Left lung (tissue), 10 donors: Measurements from ENCODE around the gene KIF3B. TPM values are rescaled to one million over a fixed set of nuclear protein-coding genes. Genes with fewer than 3 reads are reported as not detected.
A peak's percentile ranks its signal among the peaks of the same experiment; 100 is the strongest.

Experiments
- ATAC-seq: fragments of 200-7000 bp; cut with Tn5 transposase; one replicate; pipeline ENCODE4 v1.9.1; 2020; ENCODE audit warnings: moderate library complexity
- DNase-seq, 4 donors: peaks; one replicate each; pipeline ENCODE4 v3.0.0-alpha.2; 2013 to 2020
- H3K27ac ChIP-seq, 2 donors: fragments of 200-600 bp; sonication (generic) in 1 of 2; one replicate each; pipeline versions ENCODE4 v1.5.0 to v1.8.0; 2020 to 2021
- H3K27me3 ChIP-seq, 2 donors: fragments of 200-600 bp; sonication (generic) in 1 of 2; one replicate each; pipeline versions ENCODE4 v1.5.0 to v1.8.0; 2020 to 2021
- H3K36me3 ChIP-seq, 2 donors: fragments of 200-600 bp; sonication (generic) in 1 of 2; one replicate each; pipeline versions ENCODE4 v1.5.0 to v1.8.0; 2020 to 2021
- H3K4me1 ChIP-seq, 2 donors: fragments of 200-600 bp; one replicate each; pipeline ENCODE4 v1.8.0; 2021
- H3K4me3 ChIP-seq, 2 donors: fragments of 200-600 bp; sonication (generic) in 1 of 2; one replicate each; pipeline versions ENCODE4 v1.5.0 to v1.8.0; 2020 to 2021; ENCODE audit warnings: mild to moderate bottlenecking in 1 of 2
- H3K9me3 ChIP-seq, 2 donors: fragments of 200-600 bp; sonication (generic) in 1 of 2; one replicate each; pipeline versions ENCODE4 v1.5.0 to v1.8.0; 2020 to 2021
- intact Hi-C, 2 donors: fragments of 100-400 bp; cut with DNase I; formaldehyde crosslinking; loops; one replicate each; pipeline versions ENCODE4 v1.11.2 to v1.14.2; 2022
- polyA plus RNA-seq, 6 donors: library from polyadenylated mRNA; unstranded; fragments of 120-200 nt; gene quantifications; one replicate each; pipeline ENCODE4 v1.2.1, GENCODE V29; 2013; ENCODE audit not compliant: insufficient read length in 6 of 6
- total RNA-seq, 2 donors: library from RNA; stranded (reverse); fragmentation: NEBNext Ultra II Directional; extraction: Animal tissue kit (Norgen Biotek cat#: 25700); gene quantifications; one replicate each; pipeline ENCODE4 v1.2.1, GENCODE V29; 2021
- TF ChIP-seq, protein P1 (sequence below), 2 donors: fragments of 200-600 bp; sonication (generic) in 1 of 2; IDR thresholded peaks; one replicate each; pipeline versions ENCODE4 v1.5.0 to v1.8.0; 2021; ENCODE audit warnings: antibody characterized with exemption in 2 of 2
- donor health status: DM: no; HTN: yes; CAD: no.
- donor health status: DM: no; HTN: no; CAD: no.

The KIF3B gene
- total and polyA plus RNA-seq, 8 donors: 22.9 to 34.6 (median 27.6) TPM

DNA sequence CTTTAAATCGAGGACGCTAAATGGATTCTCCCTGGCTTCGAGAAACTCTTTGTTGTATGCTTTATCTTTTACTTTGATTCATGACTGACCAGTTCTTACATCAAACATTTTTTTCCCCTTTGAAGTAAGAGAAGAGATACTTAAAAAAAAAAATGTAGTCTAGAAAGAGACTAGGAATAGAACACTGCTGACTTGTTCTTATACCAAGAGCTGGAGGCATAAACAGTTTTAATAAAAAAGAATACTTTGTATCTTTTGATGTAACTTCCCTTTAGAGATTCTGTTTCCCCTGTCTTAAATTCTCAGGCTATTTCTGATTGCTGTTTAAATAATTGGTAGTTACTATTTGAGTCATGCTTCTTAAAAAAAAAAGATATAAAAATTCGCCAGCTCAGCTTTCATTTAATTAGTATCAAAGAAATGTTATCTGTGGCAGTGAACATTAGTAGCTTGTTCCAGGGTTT is 85.5 kb downstream of the KIF3B start:
- Histone ChIP-seq H3K27ac (peak overlapping the region in 1 of 2 donors; percentile 28), H3K4me3 (no peak overlapping the region), H3K9me3 (no peaks in the 10 kb centered on the region), H3K27me3 (no peaks in the 10 kb centered on the region), H3K4me1 (peaks cover 4 to 85% of the 10 kb centered on the region in 2 donors), H3K36me3 (no peaks in the 10 kb centered on the region)
- intact Hi-C loops: no loop called here
- TF ChIP-seq, protein P1, sequence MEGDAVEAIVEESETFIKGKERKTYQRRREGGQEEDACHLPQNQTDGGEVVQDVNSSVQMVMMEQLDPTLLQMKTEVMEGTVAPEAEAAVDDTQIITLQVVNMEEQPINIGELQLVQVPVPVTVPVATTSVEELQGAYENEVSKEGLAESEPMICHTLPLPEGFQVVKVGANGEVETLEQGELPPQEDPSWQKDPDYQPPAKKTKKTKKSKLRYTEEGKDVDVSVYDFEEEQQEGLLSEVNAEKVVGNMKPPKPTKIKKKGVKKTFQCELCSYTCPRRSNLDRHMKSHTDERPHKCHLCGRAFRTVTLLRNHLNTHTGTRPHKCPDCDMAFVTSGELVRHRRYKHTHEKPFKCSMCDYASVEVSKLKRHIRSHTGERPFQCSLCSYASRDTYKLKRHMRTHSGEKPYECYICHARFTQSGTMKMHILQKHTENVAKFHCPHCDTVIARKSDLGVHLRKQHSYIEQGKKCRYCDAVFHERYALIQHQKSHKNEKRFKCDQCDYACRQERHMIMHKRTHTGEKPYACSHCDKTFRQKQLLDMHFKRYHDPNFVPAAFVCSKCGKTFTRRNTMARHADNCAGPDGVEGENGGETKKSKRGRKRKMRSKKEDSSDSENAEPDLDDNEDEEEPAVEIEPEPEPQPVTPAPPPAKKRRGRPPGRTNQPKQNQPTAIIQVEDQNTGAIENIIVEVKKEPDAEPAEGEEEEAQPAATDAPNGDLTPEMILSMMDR (IDR thresholded peaks at IDR 0.05): no peak
- no peak for ATAC-seq
- DNase-seq: no peak

DNA sequence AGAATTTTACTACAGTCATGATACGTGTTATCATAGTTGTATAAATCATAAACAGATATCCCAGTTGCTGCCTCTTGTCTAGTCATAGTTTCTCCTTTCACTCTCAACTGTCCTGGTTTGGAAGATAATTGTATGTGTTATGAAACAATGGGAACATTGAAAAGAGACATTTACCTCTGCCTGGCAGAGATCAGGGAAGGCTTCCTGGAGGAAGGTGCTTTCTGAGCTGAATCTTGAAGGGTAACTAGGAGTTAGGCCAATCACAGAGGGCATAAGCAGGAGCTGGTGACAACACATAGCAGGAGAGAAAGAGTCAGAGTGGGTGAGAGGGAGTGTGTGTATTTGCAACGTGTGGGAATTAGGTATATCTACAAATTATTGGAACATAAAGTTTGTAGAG is 86.0 kb downstream of the KIF3B start:
- H3K36me3 ChIP-seq: no peaks in the 10 kb centered on the region
- DNase-seq: no peak
- H3K27ac ChIP-seq: no peak overlapping the region
- no peaks in the 10 kb centered on the region for H3K9me3 ChIP-seq
- ATAC-seq: no peak
- peaks cover 4 to 91% of the 10 kb centered on the region in 2 donors for H3K4me1 ChIP-seq
- no peak overlapping the region for H3K4me3 ChIP-seq
- no peaks in the 10 kb centered on the region for H3K27me3 ChIP-seq
- intact Hi-C loops: no loop called here
- TF ChIP-seq, protein P1 (IDR thresholded peaks at IDR 0.05): no peak

DNA sequence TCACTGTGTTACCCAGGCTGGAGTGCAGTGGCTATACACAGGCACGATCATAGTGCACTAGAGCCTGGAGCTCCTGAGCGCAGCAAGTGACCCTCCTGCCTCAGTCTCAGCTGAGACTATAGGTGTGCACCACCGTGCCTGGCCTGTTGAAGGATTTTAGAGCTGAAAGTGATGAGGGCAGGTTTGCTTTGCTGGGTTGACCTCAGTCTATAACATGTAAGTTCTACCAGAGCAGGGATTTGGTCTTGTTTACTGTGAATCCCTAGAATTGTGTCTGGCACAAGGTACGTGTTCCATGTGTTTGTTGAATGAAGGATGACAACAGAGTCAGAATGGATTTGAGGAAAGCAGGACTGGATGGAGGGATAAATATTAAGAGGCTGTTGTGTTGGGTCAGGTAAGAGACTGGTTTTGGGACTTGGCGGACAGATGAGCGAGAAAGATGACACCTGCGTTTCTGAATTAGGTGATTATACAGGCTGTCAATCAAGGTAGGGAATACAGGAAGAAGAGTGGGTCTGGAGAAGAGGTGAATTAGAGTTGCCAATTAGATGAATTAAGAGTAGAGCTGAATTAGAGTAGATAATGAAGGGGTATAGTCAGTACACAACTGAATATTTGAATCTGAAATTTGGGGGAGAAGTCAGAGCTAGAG is 87.2 kb downstream of the KIF3B start:
- TF ChIP-seq, protein P1 (IDR thresholded peaks at IDR 0.05): no peak
- Histone ChIP-seq H3K27ac (peak overlapping the region in 1 of 2 donors; percentile 18), H3K36me3 (peaks cover 0 to 8% of the 10 kb centered on the region in 2 donors), H3K9me3 (no peaks in the 10 kb centered on the region), H3K27me3 (no peaks in the 10 kb centered on the region), H3K4me3 (no peak overlapping the region), H3K4me1 (peaks cover 4 to 93% of the 10 kb centered on the region in 2 donors)
- DNase-seq (no peak), ATAC-seq (no peak)
- intact Hi-C loops: no loop called here

DNA sequence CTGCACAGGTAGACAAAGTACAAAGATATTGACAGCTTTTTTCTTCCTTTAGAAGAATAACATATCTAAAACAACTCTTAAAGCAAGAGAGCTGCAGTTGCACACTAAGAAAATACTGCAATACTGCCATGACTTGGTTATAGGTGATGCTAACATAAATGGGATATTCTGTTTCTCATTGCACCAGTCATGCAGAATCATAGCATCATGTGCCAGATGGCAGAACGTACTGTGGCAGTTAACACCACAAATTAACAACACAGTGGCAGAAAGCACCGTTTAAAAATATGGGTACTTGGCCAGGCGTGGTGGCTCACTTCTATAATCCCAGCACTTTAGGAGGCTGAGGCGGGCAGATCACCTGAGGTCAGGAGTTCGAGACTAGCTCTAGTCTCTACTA is 88.1 kb downstream of the KIF3B start:
- peaks cover 0 to 15% of the 10 kb centered on the region in 2 donors for H3K36me3 ChIP-seq
- H3K27me3 ChIP-seq: no peaks in the 10 kb centered on the region
- no peak overlapping the region for H3K4me3 ChIP-seq
- intact Hi-C loops: no loop called here
- no peaks in the 10 kb centered on the region for H3K9me3 ChIP-seq
- H3K27ac ChIP-seq: no peak overlapping the region
- H3K4me1 ChIP-seq: peaks cover 4 to 84% of the 10 kb centered on the region in 2 donors
- TF ChIP-seq, protein P1 (IDR thresholded peaks at IDR 0.05): no peak
- no peak for DNase-seq
- no peak for ATAC-seq

DNA sequence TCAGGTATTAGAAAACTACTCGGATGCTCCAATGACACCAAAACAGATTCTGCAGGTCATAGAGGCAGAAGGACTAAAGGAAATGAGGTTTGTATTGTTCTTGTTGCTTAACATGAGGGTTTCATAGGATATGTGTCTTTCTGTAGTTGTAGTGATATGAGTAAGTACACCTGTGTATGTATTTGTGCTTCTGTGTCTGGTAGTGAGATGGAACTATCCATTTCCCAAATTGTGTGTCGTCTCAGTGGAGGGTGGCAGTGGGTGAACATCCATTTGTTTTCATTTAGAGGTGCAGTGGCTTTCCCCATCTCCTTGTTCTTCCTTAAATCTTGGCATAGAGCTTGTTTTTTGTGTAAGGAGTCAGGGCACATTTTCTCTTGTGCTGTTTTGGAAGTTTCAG is 88.9 kb downstream of the KIF3B start:
- Histone ChIP-seq H3K9me3 (no peaks in the 10 kb centered on the region), H3K4me3 (no peak overlapping the region), H3K4me1 (peaks cover 4 to 77% of the 10 kb centered on the region in 2 donors), H3K27me3 (no peaks in the 10 kb centered on the region), H3K36me3 (peaks cover 0 to 23% of the 10 kb centered on the region in 2 donors), H3K27ac (no peak overlapping the region)
- intact Hi-C loops: no loop called here
- DNase-seq: no peak
- TF ChIP-seq, protein P1 (IDR thresholded peaks at IDR 0.05): no peak
- ATAC-seq: no peak
